GM23248 (cell line): ENCODE measurements around the gene HBP1. TPM values are rescaled to one million over a fixed set of nuclear protein-coding genes. Genes with fewer than 3 reads are reported as not detected.

Experiments
- DNase-seq: peaks from one replicate; pipeline ENCODE4 v3.0.0-alpha.2; 2015
- H2AFZ ChIP-seq: fragments of 200-600 bp; sonication (generic); 2 replicates; pipeline ENCODE4 v1.6.1; 2016; ENCODE audit warnings: antibody characterized with exemption
- H3F3A ChIP-seq: fragments of 200-600 bp; sonication (generic); 2 replicates; pipeline ENCODE4 v1.6.1; 2016; ENCODE audit warnings: mild to moderate bottlenecking, antibody characterized with exemption, mixed run types; ENCODE audit not compliant: insufficient read depth
- H3K27ac ChIP-seq: fragments of 200-600 bp; sonication (generic); 2 replicates; pipeline ENCODE4 v1.5.1; 2016; ENCODE audit warnings: mild to moderate bottlenecking
- H3K27me3 ChIP-seq: fragments of 200-600 bp; sonication (generic); replicated peaks from 2 replicates; pipeline ENCODE4 v1.6.1; 2016; ENCODE audit warnings: mild to moderate bottlenecking; ENCODE audit not compliant: insufficient read depth
- H3K36me3 ChIP-seq: fragments of 200-600 bp; sonication (generic); 2 replicates; pipeline ENCODE4 v1.6.1; 2016; ENCODE audit warnings: low read depth, mild to moderate bottlenecking
- H3K4me1 ChIP-seq: fragments of 200-600 bp; sonication (generic); 2 replicates; pipeline ENCODE4 v1.6.1; 2016; ENCODE audit warnings: mild to moderate bottlenecking; ENCODE audit not compliant: insufficient read depth
- H3K4me2 ChIP-seq: fragments of 200-600 bp; sonication (generic); one replicate; pipeline ENCODE4 v1.6.1; 2016; ENCODE audit warnings: mild to moderate bottlenecking; ENCODE audit not compliant: unreplicated experiment
- H3K4me3 ChIP-seq: fragments of 200-600 bp; sonication (generic); 2 replicates; pipeline ENCODE4 v1.5.1; 2016; ENCODE audit warnings: mild to moderate bottlenecking
- H3K79me2 ChIP-seq: fragments of 200-600 bp; sonication (generic); 2 replicates; pipeline ENCODE4 v1.6.1; 2016; ENCODE audit warnings: mild to moderate bottlenecking; ENCODE audit not compliant: insufficient read depth
- H3K9ac ChIP-seq: fragments of 200-600 bp; sonication (generic); 2 replicates; pipeline ENCODE4 v1.6.1; 2016; ENCODE audit warnings: mild to moderate bottlenecking
- H3K9me2 ChIP-seq: fragments of 200-600 bp; sonication (generic); 2 replicates; pipeline ENCODE4 v1.6.1; 2016; ENCODE audit warnings: mixed run types, mild to moderate bottlenecking, moderate library complexity; ENCODE audit not compliant: insufficient read depth
- H3K9me3 ChIP-seq: fragments of 200-600 bp; sonication (generic); one replicate; pipeline ENCODE4 v1.6.1; 2017; ENCODE audit warnings: low read depth
- H4K20me1 ChIP-seq: fragments of 200-600 bp; sonication (generic); 2 replicates; pipeline ENCODE4 v1.6.0; 2016; ENCODE audit not compliant: insufficient read depth
- EZH2 ChIP-seq: fragments of 200-600 bp; sonication (generic); IDR thresholded peaks from 2 replicates; pipeline ENCODE4 v1.6.1; 2018; ENCODE audit warnings: antibody characterized with exemption, mild to moderate bottlenecking; ENCODE audit not compliant: insufficient read depth, poor library complexity, severe bottlenecking
- EZH2phosphoT487 ChIP-seq: fragments of 200-600 bp; sonication (generic); IDR thresholded peaks from 2 replicates; pipeline ENCODE4 v1.6.1; 2018; ENCODE audit warnings: antibody characterized with exemption, moderate library complexity, mild to moderate bottlenecking, low read depth; ENCODE audit not compliant: insufficient read depth
- WGBS, 2 experiments: methylation state at CpG; one replicate each; pipeline ENCODE4 v1.1.6; 2015 to 2017; ENCODE audit warnings: low lambda C conversion rate in 2 of 2, low coverage in 1 of 2; ENCODE audit errors: missing lambda C conversion rate in 2 of 2; 5-methylcytosine and 5-hydroxymethylcytosine counted together
- in situ Hi-C: fragments of 300-500 bp; cut with MboI; formaldehyde crosslinking; loops from 2 replicates; pipeline ENCODE4 v1.15.0; 2020
- polyA plus RNA-seq: library from polyadenylated mRNA; unstranded; fragments of >200 nt; fragmentation: Nextera tagmentation; extraction: Ambion mirVana; gene quantifications from 2 replicates; pipeline ENCODE4 v1.2.1, GENCODE V29; 2016
- total RNA-seq: library from RNA; depleted of rRNA; stranded (reverse); fragments of >200 nt; shearing (Covaris generic); gene quantifications from 2 replicates; pipeline ENCODE4 v1.2.3, GENCODE V29; 2014

Gene HBP1
- total and polyA plus RNA-seq, 2 experiments from 2014 or later, result 75.6 to 87.5 TPM

GRCh38 chr7:107165341-107165740 is 3.5 kb upstream of the HBP1 start:
- no peak overlapping the region for H3K27ac ChIP-seq
- H4K20me1 ChIP-seq, result 0 out of 2 replicates have a peak, but pooled peaks cover 4% of the 10 kb centered on the region
- no peaks in the 10 kb centered on the region for H3K9me3 ChIP-seq
- H3K79me2 ChIP-seq, result peaks cover 5% of the 10 kb centered on the region
- TF ChIP-seq EZH2phosphoT487 (no peak), EZH2 (no peak)
- no peaks in the 10 kb centered on the region for H3K36me3 ChIP-seq
- H2AFZ ChIP-seq, result no peak overlapping the region
- H3K9me2 ChIP-seq, result no peaks in the 10 kb centered on the region
- H3K27me3 ChIP-seq, result no peaks in the 10 kb centered on the region
- in situ Hi-C loops, result no loop called here
- 67% methylated on average over 3 of the region's 3 CpGs for WGBS, 2 experiments
- no peak overlapping the region for H3K4me3 ChIP-seq
- peaks cover 23% of the 10 kb centered on the region for H3F3A ChIP-seq
- no peak overlapping the region for H3K9ac ChIP-seq
- H3K4me2 ChIP-seq, result no peak overlapping the region
- peaks cover 8% of the 10 kb centered on the region for H3K4me1 ChIP-seq
- DNase-seq, result no peak

GRCh38 chr7:107166736-107167426 is 1.9 kb upstream of the HBP1 start:
- Histone ChIP-seq H3K4me1 (peaks cover 11% of the 10 kb centered on the region), H3K4me3 (peak overlapping the region; percentile 76), H3K9ac (peak overlapping the region; percentile 99), H3K27me3 (no peaks in the 10 kb centered on the region), H2AFZ (peak overlapping the region; percentile 94), H4K20me1 (0 out of 2 replicates have a peak, but pooled peaks cover 5% of the 10 kb centered on the region), H3K36me3 (no peaks in the 10 kb centered on the region), H3K9me2 (no peaks in the 10 kb centered on the region), H3K9me3 (no peaks in the 10 kb centered on the region), H3F3A (peaks cover 26% of the 10 kb centered on the region), H3K27ac (peak overlapping the region; percentile 100), H3K79me2 (peaks cover 19% of the 10 kb centered on the region), H3K4me2 (peak overlapping the region; percentile 92)
- in situ Hi-C loops, result no loop called here
- 22 to 25% methylated on average over 5 of the region's 5 CpGs for WGBS, 2 experiments
- TF ChIP-seq EZH2phosphoT487, result no peak
- DNase-seq, result peak; percentile 13

GRCh38 chr7:107167483-107168232 is 1.1 kb upstream of the HBP1 start:
- in situ Hi-C loops, result no loop called here
- DNase-seq, result peak; percentile 93
- no peaks in the 10 kb centered on the region for H3K9me2 ChIP-seq
- 0 out of 2 replicates have a peak, but pooled peaks cover 5% of the 10 kb centered on the region for H4K20me1 ChIP-seq
- H2AFZ ChIP-seq, result peak overlapping the region; percentile 94
- H3K36me3 ChIP-seq, result no peaks in the 10 kb centered on the region
- peaks cover 27% of the 10 kb centered on the region for H3K79me2 ChIP-seq
- no peaks in the 10 kb centered on the region for H3K27me3 ChIP-seq
- peak overlapping the region; percentile 76 for H3K4me3 ChIP-seq
- H3K4me2 ChIP-seq, result peak overlapping the region; percentile 92
- H3K27ac ChIP-seq, result peak overlapping the region; percentile 100
- TF ChIP-seq EZH2phosphoT487 (no peak), EZH2 (no peak)
- peaks cover 26% of the 10 kb centered on the region for H3F3A ChIP-seq
- H3K9me3 ChIP-seq, result no peaks in the 10 kb centered on the region
- WGBS, 2 experiments, result 1% methylated on average over 15 of the region's 15 CpGs
- H3K4me1 ChIP-seq, result peaks cover 19% of the 10 kb centered on the region
- peak overlapping the region; percentile 99 for H3K9ac ChIP-seq

- Histone ChIP-seq H3K4me3 (peak overlapping the region; percentile 84), H3K9me2 (no peaks in the 10 kb centered on the region), H3K9me3 (no peaks in the 10 kb centered on the region), H3K27ac (peak overlapping the region; percentile 95), H4K20me1 (peaks cover 16% of the 10 kb centered on the region; the same call in 1 of the 2 replicates), H3K36me3 (no peaks in the 10 kb centered on the region), H3K27me3 (no peaks in the 10 kb centered on the region), H3K4me1 (peaks cover 22% of the 10 kb centered on the region), H3K79me2 (peaks cover 44% of the 10 kb centered on the region), H3F3A (peaks cover 26% of the 10 kb centered on the region), H2AFZ (peak overlapping the region; percentile 14), H3K9ac (peak overlapping the region; percentile 98), H3K4me2 (peak overlapping the region; percentile 94)
- 1% methylated on average over 31 to 45 of the region's 73 CpGs for WGBS, 2 experiments
- peak; percentile 98 for DNase-seq
- TF ChIP-seq EZH2, result no peak
- no peak for TF ChIP-seq EZH2phosphoT487
- in situ Hi-C loops, result no loop called here
Observed at GRCh38 chr7:107169120-107170050, 582 bp downstream of the HBP1 start.
